Activated T-cell treated with anti-CD3 and anti-CD28 coated beads for 24 hours (primary cell): ENCODE results near the gene ZNF334.

Experiments
- DNase-seq: peaks from one replicate; pipeline ENCODE4 v3.0.0-alpha.2; 2020; ENCODE audit warnings: low read depth

Gene ZNF334

DNA sequence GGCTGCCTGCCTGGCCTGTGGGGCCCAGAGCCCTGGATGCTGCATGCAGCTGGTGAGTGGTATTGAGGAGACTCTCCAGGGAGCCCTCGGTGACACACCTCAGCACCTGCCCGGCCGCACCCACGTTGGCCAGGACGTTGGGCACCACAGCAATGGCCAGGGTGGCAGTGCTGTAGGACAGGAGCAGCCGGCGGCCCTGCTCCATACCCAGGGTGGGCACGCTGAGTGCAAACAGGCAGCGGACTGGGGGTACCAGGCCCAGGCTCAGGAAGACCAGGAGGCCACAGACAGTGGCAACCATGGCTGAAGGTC lies 32.4 kb upstream of the ZNF334 start:
- DNase-seq = no peak

DNA sequence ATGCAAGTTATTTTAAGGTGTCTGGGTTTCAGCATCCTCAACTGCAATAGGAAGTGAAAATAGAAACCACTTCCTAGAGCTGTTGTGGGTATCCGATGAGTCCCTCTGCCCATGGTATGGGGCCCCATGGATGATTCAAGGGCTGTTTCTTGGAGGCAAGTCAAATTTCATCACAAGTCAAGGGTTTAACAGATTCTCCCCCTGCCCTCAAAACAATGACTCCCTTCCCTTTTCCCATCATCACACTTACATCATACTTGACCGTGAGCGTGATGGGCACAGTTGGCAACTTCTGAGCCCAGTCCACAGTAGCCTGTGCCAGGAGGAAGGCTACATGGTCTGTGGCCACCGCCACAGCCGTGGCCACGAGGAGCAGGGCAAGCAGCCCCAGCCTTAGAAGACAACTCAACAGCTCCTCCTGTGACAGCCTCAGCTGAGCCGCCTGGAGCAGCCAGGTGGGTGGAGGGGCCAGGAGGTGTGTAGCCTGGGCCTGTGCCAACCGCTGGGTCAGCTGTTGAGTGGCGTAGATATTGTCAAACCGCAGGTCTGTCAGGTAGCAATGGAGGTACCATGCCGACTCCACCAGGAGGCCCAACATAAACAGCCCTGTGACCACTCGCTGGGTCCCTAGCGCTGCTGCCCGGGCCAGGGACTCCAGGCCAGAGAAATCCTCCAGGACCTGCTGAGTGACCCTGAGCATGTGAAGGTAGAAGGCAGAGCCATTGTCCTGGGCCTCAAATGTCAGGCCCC lies 31.9 kb upstream of the ZNF334 start:
- no peak for DNase-seq

DNA sequence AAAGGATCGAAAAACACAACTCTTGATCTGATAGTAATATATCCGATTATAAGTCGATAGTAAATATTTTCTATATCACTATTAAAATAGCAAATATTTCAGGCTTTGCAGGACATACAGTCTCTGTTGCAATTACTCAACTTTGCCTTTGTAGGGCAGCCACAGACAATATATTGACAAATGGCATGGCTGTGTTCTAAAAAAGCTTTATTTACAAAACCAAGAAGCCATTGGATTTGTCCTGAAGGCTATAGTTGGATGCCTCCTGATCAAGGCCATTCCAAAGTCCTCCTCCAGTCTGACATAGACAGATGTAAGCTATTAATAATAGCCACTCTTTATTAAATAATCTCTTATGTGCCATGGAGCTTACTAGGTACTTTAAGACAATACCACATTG lies 31.2 kb upstream of the ZNF334 start:
- DNase-seq = no peak

DNA sequence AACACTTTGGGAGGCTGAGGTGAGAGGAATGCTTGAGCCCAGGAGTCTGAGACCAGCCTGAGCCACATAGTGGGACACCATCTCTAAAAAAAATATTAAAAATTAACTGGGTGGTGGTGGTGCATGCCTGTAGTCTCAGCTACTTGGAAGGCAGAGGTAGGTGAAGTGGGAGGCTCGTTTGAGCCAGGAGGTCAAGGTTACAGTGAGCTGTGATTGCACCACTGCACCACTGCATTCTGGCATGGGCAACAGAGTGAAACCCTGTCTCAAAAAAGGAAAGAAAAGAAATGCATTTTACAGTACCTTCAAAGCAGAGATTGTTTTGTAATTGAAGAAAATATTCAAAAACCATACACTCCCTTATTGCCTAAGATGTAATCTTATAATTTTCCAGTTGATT lies 30.6 kb upstream of the ZNF334 start:
- no peak for DNase-seq

DNA sequence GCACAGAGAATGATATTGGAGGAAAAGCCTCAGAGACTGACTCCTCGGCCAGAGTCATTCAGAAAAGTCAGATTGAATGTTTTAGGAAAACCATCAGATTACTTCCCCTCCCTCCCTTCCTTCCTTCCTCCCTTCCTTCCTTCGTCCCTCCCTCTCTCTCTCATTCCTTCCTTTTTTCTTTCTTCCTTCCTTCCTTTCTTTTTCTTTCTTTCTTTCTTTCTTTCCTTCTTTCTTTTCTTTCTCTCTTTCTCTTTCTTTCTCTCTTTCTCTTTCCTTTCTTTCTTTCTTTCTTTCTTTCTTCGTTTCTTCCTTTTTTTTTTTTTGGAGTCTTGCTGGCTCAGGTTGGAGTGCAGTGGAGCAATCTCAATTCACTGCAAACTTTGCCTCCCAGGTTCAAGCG lies 29.7 kb upstream of the ZNF334 start:
- no peak for DNase-seq

DNA sequence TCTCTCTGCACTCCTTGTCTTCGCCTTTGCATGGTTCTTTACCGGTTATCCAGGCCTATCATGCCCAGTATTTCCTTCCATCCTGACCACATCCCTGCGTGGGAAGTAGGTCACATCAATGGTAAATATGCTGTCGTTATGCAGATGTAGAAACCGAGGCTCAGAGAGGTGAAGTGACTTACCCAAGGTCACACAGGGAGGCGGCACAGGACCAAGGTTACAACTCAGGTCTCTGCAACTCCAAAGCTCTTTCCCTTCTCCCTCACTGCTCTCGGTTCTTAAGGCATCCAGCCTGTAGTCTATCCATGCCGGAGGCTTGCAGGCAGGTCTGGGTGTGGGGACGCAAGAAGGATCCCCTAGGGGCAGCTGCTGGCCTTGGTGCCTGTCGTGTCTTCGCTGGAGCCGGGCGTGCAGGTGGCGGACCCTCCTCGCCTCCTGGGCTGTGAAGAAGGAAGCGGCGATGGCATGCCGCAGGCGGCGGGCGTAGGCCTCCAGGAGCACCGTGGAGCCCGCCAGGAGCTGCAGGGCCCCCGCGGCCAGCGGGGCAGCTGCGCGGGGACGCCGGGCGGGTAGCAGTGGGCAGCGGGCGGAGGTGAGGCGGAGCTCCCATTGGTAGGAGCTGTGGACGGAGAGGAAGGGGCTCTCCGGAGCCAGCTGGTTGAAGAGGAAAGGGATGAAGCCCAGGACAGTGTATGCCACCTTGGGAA lies 28.0 kb upstream of the ZNF334 start:
- DNase-seq = no peak

DNA sequence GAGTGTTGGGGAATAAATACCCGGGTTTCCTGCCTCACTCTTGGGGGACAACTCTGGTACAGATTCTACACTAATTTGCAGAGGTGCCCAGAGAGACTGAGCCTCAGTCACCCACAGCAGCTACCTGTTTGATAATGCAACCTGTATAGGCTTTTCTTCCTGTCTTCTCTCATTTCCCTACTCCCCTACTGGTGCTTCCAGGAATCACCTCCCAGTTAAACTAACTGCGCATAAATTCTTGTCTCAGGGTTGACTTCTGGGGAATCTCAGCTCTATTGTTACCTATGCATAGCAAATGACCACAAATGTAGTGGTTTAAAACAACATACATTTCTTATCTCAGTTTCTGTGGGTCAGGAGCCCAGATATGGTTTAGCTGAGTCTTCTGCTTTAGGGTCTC lies 25.8 kb upstream of the ZNF334 start:
- DNase-seq = no peak

DNA sequence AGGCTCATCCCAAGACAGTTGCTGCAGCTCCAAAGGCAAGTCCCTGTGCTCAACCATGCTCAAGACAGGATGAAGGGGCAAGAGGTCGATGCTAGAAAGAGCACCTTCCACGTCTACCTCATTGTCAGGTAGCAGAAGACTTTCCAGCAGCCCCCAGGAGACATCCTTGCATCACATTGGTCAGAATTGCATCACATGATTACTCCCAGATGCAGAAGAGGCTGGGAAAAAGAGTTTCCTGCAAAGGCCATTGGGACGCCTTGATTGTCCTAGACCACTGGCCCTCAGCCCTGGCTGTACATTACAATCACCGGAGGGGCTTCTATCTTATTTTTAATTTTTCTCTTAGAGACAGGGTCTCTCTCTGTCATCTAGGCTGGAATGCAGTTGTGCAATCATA lies 17.3 kb upstream of the ZNF334 start:
- DNase-seq = no peak

DNA sequence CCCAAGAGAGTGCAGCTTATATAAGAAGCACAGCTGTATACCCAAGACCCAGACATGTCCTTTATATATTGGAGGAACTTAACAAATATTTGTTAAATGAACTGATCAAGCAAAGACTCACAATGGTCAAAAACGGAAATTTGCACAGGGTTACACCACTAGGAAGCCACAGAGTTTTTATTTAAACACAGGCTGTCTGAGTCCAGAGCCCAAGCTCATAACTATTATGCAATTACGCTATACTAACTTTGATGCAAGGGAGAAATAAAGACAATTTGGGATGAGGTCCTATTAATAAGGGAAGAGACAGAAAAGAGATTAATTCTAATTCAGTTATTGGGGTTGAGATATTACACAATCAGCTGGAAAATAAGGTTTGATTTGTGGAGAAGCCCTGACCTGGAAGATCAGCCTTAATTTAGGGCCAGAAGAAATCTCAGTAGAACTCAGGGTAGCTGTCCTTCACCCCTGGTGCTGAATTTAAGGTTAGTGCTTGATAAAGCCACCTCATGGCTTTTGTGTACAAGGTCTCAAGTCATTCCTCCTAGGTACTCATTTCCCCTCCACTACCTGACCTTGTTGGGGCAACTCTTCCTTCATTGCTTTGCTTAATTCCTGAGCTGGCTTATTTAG lies 10.5 kb upstream of the ZNF334 start:
- DNase-seq = no peak

DNA sequence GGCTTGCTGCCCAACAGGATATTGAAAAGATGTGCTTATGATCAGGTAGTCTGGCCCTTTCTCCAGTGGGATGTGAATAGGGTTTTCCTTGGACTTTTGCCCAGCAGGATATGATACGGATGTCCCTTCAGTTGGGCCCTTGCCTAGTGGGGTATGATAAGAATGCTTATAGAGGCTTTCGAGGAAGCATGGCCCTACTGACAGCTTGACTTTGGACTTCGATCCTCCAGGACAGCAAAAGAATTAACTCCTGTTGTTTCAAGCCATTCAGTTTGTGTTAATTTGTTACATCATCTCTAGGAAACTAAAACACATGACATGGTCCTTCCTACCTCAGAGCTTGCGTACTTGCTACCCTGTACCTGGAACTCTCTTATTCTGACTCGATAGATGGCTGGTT lies 9.7 kb upstream of the ZNF334 start:
- DNase-seq = no peak

DNA sequence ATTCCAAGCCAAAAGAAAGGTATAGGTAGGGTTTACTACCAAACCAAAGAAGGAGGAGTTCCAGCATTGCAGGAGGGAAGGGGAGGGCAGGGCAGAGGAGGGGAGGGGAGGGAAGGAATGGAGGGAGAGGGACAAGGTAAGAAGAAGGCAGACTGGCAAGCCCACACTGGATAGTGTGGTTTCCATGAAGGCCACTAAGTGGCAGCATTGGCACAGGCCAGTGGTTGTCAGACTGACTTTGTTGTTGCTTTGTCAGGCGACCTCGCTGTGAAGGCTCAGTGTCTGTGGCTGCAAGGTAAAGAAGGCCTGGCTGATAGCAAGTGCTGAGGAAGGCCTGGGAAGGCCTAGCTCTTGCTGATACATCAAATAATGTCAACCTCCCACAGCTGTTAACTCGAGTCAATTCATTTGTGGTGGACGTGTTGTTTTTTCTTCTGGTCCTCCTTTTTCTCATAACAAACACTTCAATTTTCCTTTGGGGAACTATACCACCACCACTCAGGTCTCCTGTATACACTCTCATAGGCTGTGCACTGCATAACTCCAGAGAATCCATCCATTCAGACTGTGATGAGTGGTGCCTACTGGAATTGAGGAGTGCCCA lies 7.7 kb upstream of the ZNF334 start:
- DNase-seq = peak; percentile 41

DNA sequence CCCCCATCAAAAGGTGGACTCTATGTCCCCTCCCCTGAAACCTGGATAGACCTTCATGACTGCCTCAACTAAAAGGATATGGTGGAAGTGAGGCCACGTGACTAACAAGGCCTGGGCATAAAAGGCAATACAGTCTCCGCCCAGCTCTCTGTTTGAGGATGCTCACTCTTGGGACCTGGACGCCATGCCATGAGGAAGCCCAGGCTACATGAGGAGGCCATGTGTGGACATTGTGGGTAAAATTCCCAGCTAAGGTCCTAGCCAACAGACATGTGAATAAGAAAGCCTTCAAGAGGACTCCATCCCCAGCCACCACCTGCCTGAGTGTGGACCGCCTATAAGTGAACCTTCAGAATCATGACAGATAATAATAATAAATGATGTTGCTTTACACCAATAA lies 7.2 kb upstream of the ZNF334 start:
- no peak for DNase-seq

DNA sequence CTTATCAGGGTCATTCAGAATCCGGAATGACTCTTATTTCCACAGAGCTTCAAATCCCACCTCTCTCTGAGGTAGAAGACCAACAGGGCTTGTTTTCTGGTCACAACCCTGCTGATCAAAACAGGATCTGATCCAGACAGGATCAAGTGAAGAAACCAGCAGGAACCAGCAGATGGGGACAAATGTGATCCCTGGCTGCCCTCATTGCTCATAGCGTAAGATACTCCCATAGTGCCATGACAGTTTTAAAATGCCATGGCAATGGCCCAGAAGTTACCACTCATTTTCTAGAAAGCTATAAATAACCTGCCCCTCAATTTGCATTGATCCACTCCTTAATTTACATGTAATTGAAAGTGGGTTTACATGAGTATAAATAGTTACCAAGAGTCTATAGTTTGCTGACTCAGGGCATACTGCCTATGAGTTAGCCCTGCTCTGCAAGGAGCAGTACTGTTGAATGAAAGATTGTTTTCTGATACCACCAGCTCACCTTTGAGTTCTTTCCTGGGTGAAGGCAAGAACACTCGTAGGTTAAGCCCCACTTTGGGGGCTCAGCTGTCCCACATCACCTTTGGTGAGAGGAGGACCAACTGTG lies 6.2 kb upstream of the ZNF334 start:
- no peak for DNase-seq

DNA sequence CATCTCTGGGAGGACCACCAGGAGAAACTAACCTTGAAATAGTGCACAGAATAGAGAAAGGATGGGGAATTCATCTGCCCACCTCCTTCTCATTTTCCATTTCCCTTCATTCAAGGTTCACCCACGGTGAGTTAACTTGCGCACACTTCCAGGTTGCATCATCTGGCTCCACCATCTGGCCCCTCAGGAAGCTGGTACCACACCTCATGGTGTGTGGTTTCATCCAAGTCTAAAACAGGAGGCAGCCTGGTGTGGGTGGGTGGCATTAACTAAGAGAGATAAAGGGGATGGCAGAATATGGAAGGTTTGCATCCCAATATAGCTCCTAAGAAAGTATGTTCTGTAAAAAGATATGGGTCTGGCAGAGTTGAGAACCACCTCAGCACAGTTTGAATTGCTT lies 3.8 kb downstream of the ZNF334 start:
- no peak for DNase-seq

DNA sequence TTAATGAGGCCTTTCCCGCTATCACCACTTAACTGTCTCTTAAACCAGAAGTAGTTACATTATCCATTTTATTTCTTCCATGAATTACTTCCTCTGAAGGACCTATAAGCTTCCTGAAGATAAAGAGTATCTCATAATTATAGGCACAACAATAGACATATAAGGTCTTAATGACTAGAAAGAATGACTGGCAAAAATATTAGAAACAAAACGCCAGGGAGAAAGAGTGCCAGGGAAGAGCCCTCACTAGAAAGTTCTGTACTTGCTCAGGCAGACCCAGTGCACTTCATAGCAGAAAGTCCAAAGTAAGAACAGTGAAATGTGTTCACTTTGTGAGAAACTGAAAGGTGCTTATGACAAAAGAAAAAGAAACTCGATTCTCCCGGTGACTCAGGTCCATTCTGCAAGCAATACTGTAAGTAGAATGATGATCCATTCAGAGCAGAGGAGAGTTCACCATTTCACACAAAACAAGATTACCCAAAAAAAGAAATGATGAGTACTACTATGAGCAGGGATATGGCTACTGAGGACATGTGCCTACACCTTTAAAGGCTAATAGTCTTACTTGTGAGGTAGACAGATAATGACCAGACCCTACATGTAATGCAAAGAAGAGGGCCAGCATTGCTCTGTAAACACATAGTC lies 5.5 kb downstream of the ZNF334 start:
- no peak for DNase-seq

DNA sequence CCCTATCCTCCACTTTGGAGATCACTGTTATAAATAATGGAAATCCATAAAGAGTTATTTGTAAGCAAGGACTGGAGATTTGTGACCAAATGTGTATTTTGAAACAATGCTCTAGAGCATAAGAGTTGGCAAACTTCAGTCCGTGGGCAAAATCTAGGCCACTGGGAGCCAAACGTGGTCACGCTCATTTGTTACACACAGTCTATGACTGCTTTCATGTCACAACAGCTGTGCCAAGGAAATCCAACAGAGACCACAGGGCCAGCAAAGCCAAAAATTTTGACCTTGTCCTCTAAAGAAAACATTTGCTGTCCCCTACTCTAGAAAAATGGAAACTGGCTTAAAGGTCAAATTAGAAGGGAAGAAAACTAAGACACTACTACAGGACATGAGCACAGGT lies 7.9 kb downstream of the ZNF334 start:
- no peak for DNase-seq

DNA sequence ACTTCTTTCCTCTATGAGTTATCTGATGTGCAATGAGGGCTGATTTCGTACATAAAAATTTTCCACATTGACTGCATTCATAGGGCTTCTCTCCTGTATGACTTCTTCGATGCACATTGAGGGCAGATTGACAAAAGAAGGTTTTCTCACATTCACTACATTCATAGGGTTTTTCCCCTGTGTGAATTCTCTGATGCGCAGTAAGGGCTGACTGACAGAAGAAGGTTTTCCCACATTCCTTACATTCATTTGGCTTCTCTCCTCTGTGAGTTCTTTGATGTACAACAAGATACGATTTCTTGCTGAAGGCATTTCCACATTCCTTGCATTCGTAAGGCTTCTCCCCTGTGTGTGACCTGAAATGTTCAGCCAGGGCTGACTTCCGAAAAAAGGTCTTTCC lies 11.4 kb downstream of the ZNF334 start:
- no peak for DNase-seq

DNA sequence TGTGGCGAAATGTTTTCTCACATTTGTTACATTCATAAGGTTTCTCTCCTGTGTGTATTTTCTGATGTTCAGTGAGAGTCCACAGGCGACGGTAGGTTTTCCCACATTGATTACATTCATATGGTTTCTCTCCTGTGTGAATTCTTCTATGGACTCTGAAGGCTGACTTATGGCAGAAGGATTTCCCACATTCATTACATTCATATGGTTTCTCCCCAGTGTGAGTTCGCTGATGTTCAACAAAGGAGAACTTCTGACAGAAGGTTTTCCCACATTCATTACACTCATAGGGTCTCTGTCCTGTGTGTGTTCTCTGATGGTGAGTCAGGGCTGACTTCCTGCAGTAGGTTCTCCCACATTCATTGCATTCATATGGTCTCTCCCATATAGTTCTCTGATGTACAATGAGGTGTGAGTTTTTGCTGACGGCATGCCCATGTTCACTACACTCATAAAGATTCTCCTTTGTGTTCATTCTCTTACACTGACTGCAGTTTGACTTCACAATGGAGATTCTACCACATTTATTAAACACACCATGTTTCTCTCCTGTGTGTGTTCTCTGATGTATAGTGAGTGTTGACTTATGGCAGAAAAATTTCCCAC lies 11.9 kb downstream of the ZNF334 start:
- no peak for DNase-seq

DNA sequence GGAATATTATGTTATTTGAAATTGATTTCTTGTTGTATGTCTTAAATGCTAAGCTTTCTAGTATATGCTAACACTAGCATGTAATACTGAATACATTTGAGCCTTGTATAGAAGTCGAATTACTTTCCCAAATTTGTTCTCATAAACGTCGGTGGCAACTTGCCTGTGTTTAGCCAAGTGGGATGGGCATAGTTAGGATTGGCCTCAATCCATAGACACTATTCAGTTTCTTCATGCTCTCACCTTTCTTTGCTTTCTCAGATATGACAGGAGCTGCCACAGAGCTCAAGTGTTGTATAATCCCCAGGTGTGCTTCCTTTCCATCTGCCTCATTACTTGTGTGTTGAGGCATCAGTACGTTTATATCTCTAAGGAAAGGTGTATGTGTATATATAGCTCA lies 19.3 kb downstream of the ZNF334 start:
- DNase-seq = no peak

DNA sequence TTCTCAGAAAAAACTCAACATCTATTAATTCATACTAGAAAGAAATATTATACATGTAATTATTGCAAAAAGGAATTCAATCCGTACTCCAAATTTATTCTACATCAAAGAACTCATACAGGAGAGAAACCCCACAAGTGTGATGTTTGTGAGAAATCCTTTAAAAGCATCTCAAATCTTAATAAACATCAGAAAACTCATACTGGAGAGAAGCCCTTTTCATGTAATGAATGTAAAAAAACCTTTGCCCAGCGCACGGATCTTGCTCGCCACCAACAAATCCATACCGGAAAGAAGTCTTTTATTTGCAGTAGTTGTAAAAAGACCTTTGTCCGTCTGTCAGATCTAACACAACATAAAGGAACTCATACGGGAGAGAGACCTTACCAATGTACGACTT lies 22.0 kb downstream of the ZNF334 start:
- no peak for DNase-seq

DNA sequence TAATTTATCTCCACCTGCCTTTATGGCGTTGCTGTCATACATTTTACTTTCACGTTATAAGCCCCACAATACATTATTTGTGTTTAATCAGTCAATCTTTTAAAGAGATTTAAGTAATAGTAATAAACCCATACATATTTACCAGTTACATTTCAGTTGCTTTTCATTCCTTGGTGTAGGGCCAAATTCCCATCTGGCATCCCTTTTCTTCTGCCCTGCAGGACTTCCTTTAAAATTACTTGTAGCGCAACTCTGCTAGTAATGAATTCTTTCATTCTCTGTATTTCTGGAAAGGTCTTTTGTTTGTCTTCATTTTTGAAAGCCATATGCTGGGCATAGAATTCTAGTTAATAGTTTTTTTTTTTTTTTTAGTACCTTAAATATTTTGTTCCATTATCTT lies 24.9 kb downstream of the ZNF334 start:
- DNase-seq = no peak

DNA sequence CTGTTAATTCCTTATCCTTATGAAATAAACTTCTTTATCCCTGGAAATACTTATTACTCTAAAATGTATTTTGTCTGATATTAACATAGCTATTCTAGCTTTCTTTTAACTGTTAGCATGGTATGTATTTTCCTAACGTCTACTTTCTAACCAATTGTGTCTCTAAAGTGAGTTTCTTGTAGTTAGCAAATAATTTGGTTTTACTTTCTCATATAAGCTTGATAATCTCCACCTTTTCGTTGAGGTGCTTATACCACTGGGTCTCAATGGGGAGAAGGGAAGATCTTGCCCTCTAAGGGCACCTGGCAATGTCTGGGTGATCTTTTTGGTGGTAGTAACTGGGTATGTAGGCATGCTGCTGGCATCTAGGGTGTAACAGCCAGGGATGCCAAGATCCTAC lies 25.7 kb downstream of the ZNF334 start:
- no peak for DNase-seq
